Measurements from ENCODE around the gene ST7. TPM values are rescaled to one million over a fixed set of nuclear protein-coding genes. Genes with fewer than 3 reads are reported as not detected.

Gene ST7
- total RNA-seq, 1 experiment from 2014 or later, result 12.9 TPM

DNA sequence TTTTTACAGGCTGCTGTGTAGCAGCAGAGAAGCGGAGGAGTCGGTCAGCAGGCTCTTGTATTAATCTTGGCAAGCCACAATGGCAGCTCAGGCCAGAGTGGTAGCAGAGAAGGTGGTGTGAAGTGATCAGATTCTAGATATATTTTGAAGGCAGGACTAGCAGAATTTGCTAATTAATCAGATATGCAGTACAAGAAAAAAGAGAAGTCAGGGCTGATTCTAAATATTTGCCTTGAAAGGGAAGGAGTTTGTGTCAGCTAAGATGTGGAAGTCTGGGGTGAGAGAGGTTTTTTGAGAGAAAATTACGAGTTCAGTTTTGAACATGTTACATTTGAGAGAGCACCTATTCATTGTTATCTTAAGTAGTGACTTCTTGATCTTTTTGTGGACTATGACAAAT is 193.2 kb downstream of the ST7 start:
- no peak overlapping the region for H3K4ac ChIP-seq (ENCODE audit: low read depth, low read length)
- TF ChIP-seq, protein P1, sequence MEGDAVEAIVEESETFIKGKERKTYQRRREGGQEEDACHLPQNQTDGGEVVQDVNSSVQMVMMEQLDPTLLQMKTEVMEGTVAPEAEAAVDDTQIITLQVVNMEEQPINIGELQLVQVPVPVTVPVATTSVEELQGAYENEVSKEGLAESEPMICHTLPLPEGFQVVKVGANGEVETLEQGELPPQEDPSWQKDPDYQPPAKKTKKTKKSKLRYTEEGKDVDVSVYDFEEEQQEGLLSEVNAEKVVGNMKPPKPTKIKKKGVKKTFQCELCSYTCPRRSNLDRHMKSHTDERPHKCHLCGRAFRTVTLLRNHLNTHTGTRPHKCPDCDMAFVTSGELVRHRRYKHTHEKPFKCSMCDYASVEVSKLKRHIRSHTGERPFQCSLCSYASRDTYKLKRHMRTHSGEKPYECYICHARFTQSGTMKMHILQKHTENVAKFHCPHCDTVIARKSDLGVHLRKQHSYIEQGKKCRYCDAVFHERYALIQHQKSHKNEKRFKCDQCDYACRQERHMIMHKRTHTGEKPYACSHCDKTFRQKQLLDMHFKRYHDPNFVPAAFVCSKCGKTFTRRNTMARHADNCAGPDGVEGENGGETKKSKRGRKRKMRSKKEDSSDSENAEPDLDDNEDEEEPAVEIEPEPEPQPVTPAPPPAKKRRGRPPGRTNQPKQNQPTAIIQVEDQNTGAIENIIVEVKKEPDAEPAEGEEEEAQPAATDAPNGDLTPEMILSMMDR (conservative IDR thresholded peaks at IDR 0.05), result no peak
- H2BK20ac ChIP-seq (ENCODE audit: low read depth, low read length, poor library complexity, severe bottlenecking), result no peak overlapping the region
- H3K14ac ChIP-seq (ENCODE audit: insufficient read depth, low read length), result no peak overlapping the region
- H2BK120ac ChIP-seq (ENCODE audit: low read depth, low read length, poor library complexity, severe bottlenecking), result no peak overlapping the region
- H2BK12ac ChIP-seq (ENCODE audit: insufficient read length, low read depth, low read length), result no peak overlapping the region
- no peaks in the 10 kb centered on the region for H3K23me2 ChIP-seq (ENCODE audit: insufficient read length, low read depth, low read length, poor library complexity, severe bottlenecking)
- no peaks in the 10 kb centered on the region for H3K36me3 Mint-ChIP-seq (ENCODE audit: insufficient read depth in 1 of 3, low read depth in 3 of 3)
- no peak for DNase-seq
- no peak overlapping the region for H2BK5ac ChIP-seq (ENCODE audit: insufficient read length, low read length)
- H3K27me3 Mint-ChIP-seq (ENCODE audit: low read depth), result no peaks in the 10 kb centered on the region
- no peak overlapping the region for H3K4me2 ChIP-seq (ENCODE audit: insufficient read depth, insufficient read length, low read length)
- H3K56ac ChIP-seq (ENCODE audit: insufficient read length, low read depth, low read length), result no peak overlapping the region
- H4K8ac ChIP-seq (replicated peaks; ENCODE audit: insufficient read length, low read depth, low read length), result no peak overlapping the region
- no peak overlapping the region for H4K5ac ChIP-seq (ENCODE audit: insufficient read length, low read depth, low read length)
- no peaks in the 10 kb centered on the region for H3K79me2 ChIP-seq (ENCODE audit: insufficient read depth, low read length)
- no peaks in the 10 kb centered on the region for H3K9me3 ChIP-seq (ENCODE audit: control insufficient read depth, low read depth, low read length)
- no peaks in the 10 kb centered on the region for H3K27me3 ChIP-seq (ENCODE audit: insufficient read depth, low read length)
- peaks cover 24 to 29% of the 10 kb centered on the region in 2 experiments for H3K4me1 Mint-ChIP-seq
- no peak overlapping the region for H3K23ac ChIP-seq (ENCODE audit: insufficient read length, low read depth, low read length)
- no peak overlapping the region for H3K27ac Mint-ChIP-seq
- H4K20me1 ChIP-seq (ENCODE audit: control insufficient read depth, insufficient read depth, insufficient read length), result no peaks in the 10 kb centered on the region
- no peak overlapping the region for H4K91ac ChIP-seq (ENCODE audit: insufficient read length, low read depth, low read length)
- no peak overlapping the region for H3K18ac ChIP-seq (ENCODE audit: insufficient read length, low read depth, low read length)
- WGBS (ENCODE audit: extremely low coverage, insufficient read length, low lambda C conversion rate), result no CpG with 5 or more reads among the region's 3 CpGs
- no peaks in the 10 kb centered on the region for H3K79me1 ChIP-seq (ENCODE audit: insufficient read depth, low read depth, low read length, poor library complexity, severe bottlenecking)
- no peak overlapping the region for H2AFZ ChIP-seq (ENCODE audit: low read length)
- H3K9me3 Mint-ChIP-seq, result no peaks in the 10 kb centered on the region; a peak in 1 of 5 replicates
- no peak overlapping the region for H3K27ac ChIP-seq (ENCODE audit: insufficient read length, low read depth, low read length)
- H3T11ph ChIP-seq (ENCODE audit: low read length), result no peak overlapping the region
- H3K4me3 Mint-ChIP-seq, result no peak overlapping the region
- H3K9ac ChIP-seq (ENCODE audit: extremely low read depth, insufficient read length, low read length), result no peak overlapping the region
- peaks cover 5% of the 10 kb centered on the region for H3K4me1 ChIP-seq (ENCODE audit: insufficient read depth, low read length)
- H2BK15ac ChIP-seq (ENCODE audit: low read depth, low read length), result no peak overlapping the region
- H2AK5ac ChIP-seq (ENCODE audit: insufficient read length, low read length), result no peak overlapping the region
